Astrocyte (in vitro differentiated cells and primary cell): ENCODE data around the gene ARHGAP26. TPM values are rescaled to one million over a fixed set of nuclear protein-coding genes. Genes with fewer than 3 reads are reported as not detected.

Source experiments
- DNase-seq: peaks from one replicate; pipeline ENCODE4 v3.0.0-alpha.2; 2010; ENCODE audit warnings: low read depth
- FAIRE-seq: peaks from 2 replicates; lab custom pipeline; 2011; peaks lifted over from hg19 to GRCh38; lab: Jason Lieb, UNC
- H2AFZ ChIP-seq: 2 replicates; pipeline ENCODE4 v1.6.0; 2012; ENCODE audit warnings: low read depth, low read length, inconsistent platforms
- H3K27ac ChIP-seq: 2 replicates; pipeline ENCODE4 v1.5.1; 2011; ENCODE audit warnings: low read depth, low read length, inconsistent platforms
- H3K27me3 ChIP-seq: 2 replicates; pipeline ENCODE4 v1.6.0; 2011; ENCODE audit warnings: low read length, inconsistent platforms; ENCODE audit not compliant: insufficient read depth
- H3K36me3 ChIP-seq: 2 replicates; pipeline ENCODE4 v1.5.1; 2011; ENCODE audit warnings: low read length, inconsistent platforms; ENCODE audit not compliant: insufficient read depth
- H3K4me1 ChIP-seq: 2 replicates; pipeline ENCODE4 v1.5.1; 2011; ENCODE audit warnings: low read length, inconsistent platforms; ENCODE audit not compliant: insufficient read depth
- H3K4me2 ChIP-seq: 2 replicates; pipeline ENCODE4 v1.6.0; 2012; ENCODE audit warnings: low read length, inconsistent platforms
- H3K4me3 ChIP-seq: 2 replicates; pipeline ENCODE4 v1.5.1; 2011; ENCODE audit warnings: low read depth, mild to moderate bottlenecking, low read length, inconsistent platforms; ENCODE audit not compliant: insufficient read depth
- H3K79me2 ChIP-seq: 2 replicates; pipeline ENCODE4 v1.6.0; 2012; ENCODE audit warnings: mild to moderate bottlenecking, low read length, inconsistent platforms; ENCODE audit not compliant: insufficient read depth
- H3K9ac ChIP-seq: 2 replicates; pipeline ENCODE4 v1.6.0; 2012; ENCODE audit warnings: mild to moderate bottlenecking, low read length, inconsistent platforms
- H3K9me3 ChIP-seq: 2 replicates; pipeline ENCODE4 v1.5.1; 2012; ENCODE audit warnings: low read depth, mild to moderate bottlenecking, low read length, inconsistent platforms; ENCODE audit not compliant: insufficient read depth
- H4K20me1 ChIP-seq: 2 replicates; pipeline ENCODE4 v1.6.0; 2012; ENCODE audit warnings: low read length, inconsistent platforms; ENCODE audit not compliant: insufficient read depth
- H3K27ac Mint-ChIP-seq: one replicate; pipeline ENCODE4 v1.8.0; 2021; ENCODE audit warnings: mild to moderate bottlenecking, mixed read lengths; ENCODE audit not compliant: unreplicated experiment
- H3K27me3 Mint-ChIP-seq: one replicate; pipeline ENCODE4 v1.8.0; 2021; ENCODE audit warnings: low read depth, mixed read lengths; ENCODE audit not compliant: unreplicated experiment
- H3K36me3 Mint-ChIP-seq: one replicate; pipeline ENCODE4 v1.8.0; 2021; ENCODE audit warnings: low read depth, mixed read lengths; ENCODE audit not compliant: unreplicated experiment
- H3K4me1 Mint-ChIP-seq: one replicate; pipeline ENCODE4 v1.8.0; 2021; ENCODE audit warnings: low read depth, mixed read lengths; ENCODE audit not compliant: unreplicated experiment
- H3K4me3 Mint-ChIP-seq: one replicate; pipeline ENCODE4 v1.8.0; 2021; ENCODE audit warnings: mild to moderate bottlenecking, moderate library complexity, mixed read lengths; ENCODE audit not compliant: unreplicated experiment
- H3K9me3 Mint-ChIP-seq: one replicate; pipeline ENCODE4 v1.8.0; 2021; ENCODE audit warnings: mild to moderate bottlenecking, mixed read lengths; ENCODE audit not compliant: unreplicated experiment
- CTCF ChIP-seq: IDR thresholded peaks from 2 replicates; pipeline ENCODE4 v1.5.1; 2011; ENCODE audit warnings: low read depth, mild to moderate bottlenecking, inconsistent platforms, low read length, moderate library complexity; ENCODE audit not compliant: insufficient read depth
- EZH2 ChIP-seq: IDR thresholded peaks from 2 replicates; pipeline ENCODE4 v1.6.1; 2012; ENCODE audit warnings: mild to moderate bottlenecking, low read length, inconsistent platforms; ENCODE audit not compliant: insufficient read depth
- total RNA-seq: library from RNA; stranded (reverse); gene quantifications from 2 replicates; pipeline ENCODE4 v1.2.1, GENCODE V29; 2021

Gene ARHGAP26
- total RNA-seq, 1 donor from 2014 or later = 5.6 TPM

GRCh38 chr5:143186623-143187022 is 416.4 kb downstream of the ARHGAP26 start:
- TF ChIP-seq CTCF = no peak
- no peak for TF ChIP-seq EZH2

DNA sequence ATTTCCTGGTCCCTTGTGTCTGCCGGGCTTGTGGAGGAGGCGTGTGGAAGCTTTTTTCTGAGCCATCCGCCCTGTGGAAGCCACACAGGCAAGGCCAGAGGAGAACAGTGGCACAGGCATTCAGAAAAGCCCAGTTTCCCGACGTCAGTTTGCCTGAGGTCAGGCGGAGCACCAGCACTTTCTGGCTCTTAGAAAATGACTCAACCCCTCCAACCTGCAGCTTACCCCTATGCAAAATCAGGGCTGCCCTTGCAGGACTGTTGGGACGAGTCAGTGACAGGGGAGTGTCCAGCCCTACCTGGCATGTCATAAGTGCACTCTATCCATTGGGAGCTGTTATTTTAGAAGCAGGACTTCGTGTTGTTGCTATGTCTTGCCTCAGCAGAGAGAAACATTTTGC is 417.3 kb downstream of the ARHGAP26 start:
- TF ChIP-seq CTCF = no peak
- no peak for TF ChIP-seq EZH2
- Histone ChIP-seq H3K9me3 (no peaks in the 10 kb centered on the region), H3K27me3 (no peaks in the 10 kb centered on the region), H3K27ac (no peak overlapping the region), H3K36me3 (no peaks in the 10 kb centered on the region), H3K9ac (no peak overlapping the region), H3K79me2 (no peaks in the 10 kb centered on the region), H3K4me2 (no peak overlapping the region), H3K4me1 (peaks cover 5% of the 10 kb centered on the region), H4K20me1 (no peaks in the 10 kb centered on the region), H2AFZ (no peak overlapping the region), H3K4me3 (no peak overlapping the region)
- FAIRE-seq (no peak), DNase-seq (no peak)
- Mint-ChIP-seq H3K27me3 (peaks cover 3% of the 10 kb centered on the region), H3K9me3 (no peaks in the 10 kb centered on the region), H3K4me1 (peaks cover 13% of the 10 kb centered on the region), H3K36me3 (no peaks in the 10 kb centered on the region), H3K27ac (no peak overlapping the region), H3K4me3 (no peak overlapping the region)

More at GRCh38 chr5:143186623-143187022, 416.4 kb downstream of the ARHGAP26 start:
- Histone ChIP-seq H3K27ac (no peak overlapping the region), H3K27me3 (no peaks in the 10 kb centered on the region), H2AFZ (no peak overlapping the region), H4K20me1 (no peaks in the 10 kb centered on the region), H3K36me3 (no peaks in the 10 kb centered on the region), H3K4me3 (no peak overlapping the region), H3K9me3 (no peaks in the 10 kb centered on the region), H3K79me2 (no peaks in the 10 kb centered on the region), H3K9ac (no peak overlapping the region), H3K4me1 (peaks cover 5% of the 10 kb centered on the region), H3K4me2 (no peak overlapping the region)
- Mint-ChIP-seq H3K9me3 (peaks cover 4% of the 10 kb centered on the region), H3K4me1 (peaks cover 13% of the 10 kb centered on the region), H3K27me3 (peaks cover 3% of the 10 kb centered on the region), H3K4me3 (no peak overlapping the region), H3K27ac (no peak overlapping the region), H3K36me3 (no peaks in the 10 kb centered on the region)
- FAIRE-seq = no peak
- DNase-seq = no peak

DNA sequence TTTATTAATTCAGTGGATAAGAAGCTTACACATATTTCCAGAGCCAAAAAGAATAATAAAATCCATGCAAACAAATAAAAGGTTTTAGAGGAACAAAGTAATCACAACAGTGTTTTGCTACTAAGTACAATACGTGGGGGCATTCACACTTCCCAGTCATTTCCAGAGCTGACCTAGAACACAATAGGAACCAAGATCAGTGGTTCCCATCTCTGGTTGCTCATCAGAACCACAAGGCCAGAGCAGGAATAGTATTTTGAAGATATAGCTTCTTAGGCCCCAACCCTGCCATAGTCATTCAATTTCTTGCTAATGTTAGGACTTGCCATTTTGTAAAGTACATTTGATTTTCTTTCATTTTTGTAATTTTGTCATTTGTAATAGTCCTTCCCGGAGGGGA is 417.9 kb downstream of the ARHGAP26 start:
- FAIRE-seq = no peak
- H3K4me3 Mint-ChIP-seq = no peak overlapping the region
- no peak overlapping the region for H2AFZ ChIP-seq

More for the DNA sequence above, 417.9 kb downstream of the ARHGAP26 start:
- H3K4me1 Mint-ChIP-seq = peaks cover 13% of the 10 kb centered on the region
- no peaks in the 10 kb centered on the region for H3K9me3 Mint-ChIP-seq
- H3K79me2 ChIP-seq = no peaks in the 10 kb centered on the region
- H3K27me3 Mint-ChIP-seq = peaks cover 3% of the 10 kb centered on the region
- no peak for DNase-seq
- no peaks in the 10 kb centered on the region for H3K27me3 ChIP-seq
- TF ChIP-seq CTCF (no peak), EZH2 (no peak)
- no peaks in the 10 kb centered on the region for H3K9me3 ChIP-seq
- peaks cover 4% of the 10 kb centered on the region for H3K4me1 ChIP-seq
- no peak overlapping the region for H3K4me3 ChIP-seq
- no peaks in the 10 kb centered on the region for H3K36me3 Mint-ChIP-seq
- H3K9ac ChIP-seq = no peak overlapping the region
- H3K36me3 ChIP-seq = no peaks in the 10 kb centered on the region
- no peak overlapping the region for H3K27ac ChIP-seq
- H4K20me1 ChIP-seq = no peaks in the 10 kb centered on the region
- H3K27ac Mint-ChIP-seq = no peak overlapping the region
- no peak overlapping the region for H3K4me2 ChIP-seq
